HG02970 (cell line): ENCODE data around the gene YBX3.
A peak's percentile ranks its signal among the peaks of the same experiment; 100 is the strongest.
"Not testable (repeated sequence)": the region's sequence is repeated elsewhere in the genome, so short reads cannot be mapped to it uniquely, and the experiment has no call there.

ENCODE experiments used
- ATAC-seq: cut with Tn5 transposase; IDR thresholded peaks from one replicate; pipeline ENCODE4 v1.9.1; 2021; ENCODE audit warnings: mild to moderate bottlenecking, moderate library complexity, moderate number of reproducible peaks; ENCODE audit not compliant: unreplicated experiment, low FRiP score

YBX3 gene

DNA sequence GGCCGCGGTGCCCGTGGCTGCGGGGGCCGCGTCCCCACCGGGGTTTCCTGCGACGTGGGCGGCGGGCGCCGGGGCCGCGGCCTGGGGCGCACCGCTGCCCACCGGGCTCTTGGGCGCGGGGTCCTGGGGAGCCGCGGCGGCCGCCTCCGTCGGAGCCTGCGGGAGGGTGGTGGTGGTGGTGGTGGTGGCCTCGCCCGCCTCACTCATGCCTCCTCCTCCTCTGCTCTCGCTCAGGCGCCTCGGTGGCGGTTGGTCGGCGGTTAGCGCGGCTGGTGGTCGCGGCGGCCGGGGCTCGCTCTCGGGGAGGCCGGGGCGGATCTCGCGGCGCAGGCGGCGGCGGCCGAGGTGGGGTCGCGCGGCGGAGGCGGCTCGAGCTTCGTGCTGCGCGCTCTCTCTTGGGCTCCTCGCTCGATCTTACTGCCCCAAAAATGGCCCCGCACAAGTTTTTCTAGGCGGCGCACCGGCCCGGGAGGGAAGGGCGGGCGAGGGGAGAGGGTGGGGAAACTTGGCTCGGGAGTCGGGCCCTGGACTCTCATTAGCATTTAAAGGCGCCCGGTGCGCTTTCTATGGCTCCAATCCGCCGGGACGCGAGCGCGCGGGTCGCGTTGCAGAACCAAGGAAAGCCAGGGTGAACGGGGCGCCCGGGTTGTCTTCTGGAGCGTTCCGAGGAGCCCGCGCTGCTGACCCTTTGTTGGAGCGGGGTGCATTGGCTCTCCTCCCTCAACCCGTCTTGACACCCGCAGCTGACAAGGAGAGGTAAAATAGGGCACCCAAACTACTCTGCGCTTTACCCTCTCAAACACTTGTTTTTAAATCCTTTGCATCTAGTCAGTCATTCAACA is at the start of gene YBX3:
Gene YBX3, minus strand, starts transcription at position 419 of the 842 bp plus-strand sequence. Its CDS starts 212 bp downstream, at position 207.
- no peak for ATAC-seq

GRCh38 chr12:10771132-10771733 is 48.1 kb upstream of the YBX3 start:
- no peak for ATAC-seq

DNA sequence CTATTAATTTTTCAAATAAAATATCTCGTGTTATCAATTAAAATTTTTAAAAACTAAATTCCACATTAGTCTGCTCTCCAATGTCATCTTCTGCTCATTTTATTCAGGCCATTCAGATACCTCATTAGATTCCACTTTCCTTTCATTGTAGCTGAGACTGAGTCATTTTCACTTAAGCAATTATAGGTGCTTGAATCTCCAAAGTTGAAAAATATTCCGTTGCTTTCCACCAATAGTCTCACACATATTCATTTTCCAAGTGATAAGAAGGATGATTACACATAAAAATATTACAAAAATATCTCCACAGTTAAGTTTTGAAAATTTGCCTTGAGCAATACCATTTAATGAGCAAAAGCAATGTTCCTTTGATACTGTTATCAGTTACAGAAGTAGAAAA is 36.5 kb upstream of the YBX3 start:
- no peak for ATAC-seq

DNA sequence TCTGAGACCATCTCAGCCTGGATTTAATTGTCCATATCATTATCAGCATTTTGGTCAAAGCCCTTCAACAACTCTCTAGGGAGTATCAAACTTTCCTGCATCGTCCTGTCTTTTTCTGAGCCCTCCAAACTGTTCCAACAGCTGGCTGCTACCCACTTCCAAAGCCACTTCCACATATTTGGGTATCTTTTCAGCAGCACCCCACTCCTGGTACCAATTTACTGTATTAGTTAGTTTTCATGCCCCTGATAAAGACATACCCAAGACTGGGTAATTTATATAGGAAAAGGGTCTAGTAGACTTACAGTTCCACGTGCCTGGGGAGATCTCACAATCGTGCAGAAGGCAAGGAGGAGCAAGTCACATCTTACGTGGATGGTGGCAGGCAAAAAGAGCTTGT is 33.1 kb upstream of the YBX3 start:
- ATAC-seq, result no peak

DNA sequence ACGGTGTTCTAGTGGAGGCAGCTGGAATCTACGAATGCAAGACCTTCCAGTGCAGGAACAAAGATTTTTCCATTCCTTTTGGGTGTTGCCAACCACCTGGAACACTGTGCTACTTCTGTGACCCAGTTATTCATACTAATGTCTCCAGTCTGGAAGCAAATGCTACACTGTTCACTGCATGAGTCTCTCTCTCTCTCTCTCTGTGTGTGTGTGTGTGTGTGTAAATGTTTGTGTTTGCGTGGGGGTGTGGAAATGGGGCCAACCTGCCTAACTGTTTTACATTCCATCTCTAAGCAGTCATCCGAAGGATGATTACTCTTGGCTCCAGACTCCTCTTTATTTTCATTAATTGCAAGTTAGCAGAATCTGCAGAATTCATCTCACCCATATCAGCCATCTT is 29.9 kb upstream of the YBX3 start:
- no peak for ATAC-seq

GRCh38 chr12:10750385-10750727 is 27.2 kb upstream of the YBX3 start:
- ATAC-seq, result no peak

DNA sequence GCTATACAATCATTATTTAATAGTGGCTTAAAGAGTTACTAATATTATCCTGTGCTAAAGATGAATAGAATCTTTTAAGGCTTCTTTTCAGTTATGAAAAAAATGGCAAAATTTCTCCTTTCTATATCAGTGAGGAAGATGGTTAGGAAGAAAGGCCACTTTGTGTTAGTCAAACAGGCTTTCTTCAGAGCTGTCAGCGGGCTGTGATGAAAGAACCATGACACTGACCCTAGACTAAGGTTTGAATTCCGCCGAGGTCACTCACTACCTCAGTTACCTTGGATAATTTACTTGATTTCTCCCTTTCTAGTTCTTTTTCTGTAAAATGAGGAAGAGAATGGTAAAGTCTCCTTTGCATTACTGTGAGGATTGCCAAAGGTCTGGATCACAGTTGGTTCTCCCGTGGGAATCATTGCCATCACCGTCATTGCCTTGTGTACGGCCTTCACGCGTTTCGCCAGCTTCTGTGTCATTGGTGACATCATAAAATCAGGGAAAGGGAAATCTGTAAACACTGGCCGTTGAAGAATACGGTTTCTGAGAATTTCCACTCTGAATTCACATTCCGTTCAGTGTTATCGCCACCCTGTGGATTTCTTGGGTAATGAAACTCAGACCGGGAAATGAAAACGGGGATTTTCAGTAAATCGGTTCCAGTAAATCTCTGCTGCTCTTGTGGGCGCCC is 26.7 kb upstream of the YBX3 start:
- ATAC-seq, result peak; percentile 72

DNA sequence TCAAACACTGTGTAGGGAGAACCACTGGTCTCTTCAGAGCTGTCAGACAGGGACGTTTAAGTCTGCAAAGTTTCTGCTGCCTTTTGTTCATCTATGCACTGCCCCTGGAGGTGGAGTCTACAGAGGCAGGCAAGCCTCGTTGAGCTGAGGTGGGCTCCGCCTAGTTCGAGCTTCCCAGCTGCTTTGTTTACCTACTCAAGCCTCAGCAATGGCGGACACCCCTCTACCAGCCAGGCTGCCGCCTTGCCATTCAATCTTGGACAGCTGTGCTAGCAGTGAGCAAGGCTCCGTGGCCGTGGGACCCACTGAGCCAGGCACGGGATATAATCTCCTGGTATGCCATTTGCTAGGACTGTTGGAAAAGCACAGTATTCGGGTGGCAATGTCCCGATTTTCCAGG is 24.6 kb upstream of the YBX3 start:
- no peak for ATAC-seq

- ATAC-seq, result not testable (repeated sequence)
These were observed 20.3 kb upstream of the YBX3 start for GRCh38 chr12:10743420-10743819.

DNA sequence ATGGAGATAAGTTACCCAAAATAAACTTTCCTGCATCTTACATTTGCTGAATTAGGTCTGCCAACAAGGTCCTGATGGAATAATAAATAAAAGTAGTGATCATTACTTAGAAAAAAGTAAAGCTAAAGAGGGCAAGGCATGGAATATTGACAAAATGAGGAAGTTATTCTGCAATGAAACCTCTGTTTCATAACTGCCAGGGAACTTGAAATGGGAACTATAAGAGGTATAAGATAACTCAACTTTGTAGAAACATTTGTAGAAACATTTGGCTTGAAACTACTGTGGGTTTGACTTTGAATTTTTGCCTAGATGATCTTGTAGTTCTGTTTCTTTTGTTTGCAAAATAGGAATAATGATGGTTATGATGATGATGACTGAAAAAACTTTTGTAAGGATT is 18.7 kb upstream of the YBX3 start:
- no peak for ATAC-seq

GRCh38 chr12:10740182-10740581 is 17.1 kb upstream of the YBX3 start:
- no peak for ATAC-seq

- ATAC-seq, result no peak
These were observed 16.3 kb upstream of the YBX3 start for GRCh38 chr12:10739157-10740118.

GRCh38 chr12:10737249-10737648 is 14.1 kb upstream of the YBX3 start:
- no peak for ATAC-seq

DNA sequence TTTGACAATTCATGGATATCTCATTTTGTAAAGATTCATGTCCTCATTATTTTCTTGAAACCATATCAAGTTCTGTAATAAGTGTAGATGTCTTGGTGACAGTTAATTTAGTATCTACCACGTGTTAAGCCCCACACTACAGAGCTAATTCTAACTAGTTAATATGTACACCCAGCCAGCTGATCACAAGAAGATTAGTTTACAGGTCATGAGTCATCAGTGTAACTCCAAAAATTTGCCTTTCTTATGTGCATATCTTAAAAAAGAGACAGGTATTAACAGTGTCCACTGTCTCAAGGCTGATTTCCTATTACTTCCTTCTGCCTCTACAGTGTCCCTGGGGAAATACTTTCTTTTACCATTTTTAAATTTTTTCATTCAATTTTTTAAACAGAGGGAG is 13.3 kb upstream of the YBX3 start:
- no peak for ATAC-seq

DNA sequence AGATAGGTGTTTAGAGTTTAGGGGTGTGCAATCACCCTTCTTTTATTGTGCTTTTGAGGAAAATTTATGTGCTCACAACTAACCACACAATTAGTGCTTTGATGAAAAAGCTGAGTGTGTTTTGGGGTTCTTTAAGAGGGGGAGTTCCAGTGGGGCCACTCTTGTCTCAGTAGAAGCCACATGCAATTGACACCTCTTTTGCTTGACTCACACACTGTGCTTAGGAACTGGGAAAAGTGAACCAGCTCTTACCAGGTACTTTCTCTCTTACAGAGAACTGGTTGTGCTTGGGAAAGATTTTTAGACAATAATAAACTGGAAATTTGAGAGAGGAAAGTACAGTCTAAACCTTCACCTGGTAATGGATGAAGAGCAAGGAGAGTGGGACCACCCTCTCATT is 12.3 kb upstream of the YBX3 start:
- no peak for ATAC-seq

DNA sequence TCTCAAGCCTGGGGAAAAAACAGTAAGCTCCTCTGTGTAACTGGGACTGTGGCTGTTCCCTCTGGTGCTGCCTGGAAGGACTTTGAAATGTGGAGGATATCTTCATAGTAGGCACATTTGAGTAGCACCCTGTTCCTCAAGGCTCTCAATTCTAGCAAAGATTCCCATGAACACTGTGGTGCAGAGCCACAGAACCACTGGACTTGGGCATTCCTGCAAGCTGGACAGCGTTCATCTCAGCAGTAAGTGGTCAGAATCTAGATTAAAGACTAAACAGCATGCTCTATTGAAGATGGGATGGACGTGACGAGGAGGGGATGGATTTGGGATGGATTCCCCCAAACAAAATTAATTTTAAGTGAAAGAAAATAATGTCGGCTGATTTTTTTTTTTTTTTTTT is 9.4 kb upstream of the YBX3 start:
- ATAC-seq, result no peak

- no peak for ATAC-seq
These were observed 8.9 kb upstream of the YBX3 start for GRCh38 chr12:10732066-10732465.

GRCh38 chr12:10730559-10730958 is 7.4 kb upstream of the YBX3 start:
- no peak for ATAC-seq

DNA sequence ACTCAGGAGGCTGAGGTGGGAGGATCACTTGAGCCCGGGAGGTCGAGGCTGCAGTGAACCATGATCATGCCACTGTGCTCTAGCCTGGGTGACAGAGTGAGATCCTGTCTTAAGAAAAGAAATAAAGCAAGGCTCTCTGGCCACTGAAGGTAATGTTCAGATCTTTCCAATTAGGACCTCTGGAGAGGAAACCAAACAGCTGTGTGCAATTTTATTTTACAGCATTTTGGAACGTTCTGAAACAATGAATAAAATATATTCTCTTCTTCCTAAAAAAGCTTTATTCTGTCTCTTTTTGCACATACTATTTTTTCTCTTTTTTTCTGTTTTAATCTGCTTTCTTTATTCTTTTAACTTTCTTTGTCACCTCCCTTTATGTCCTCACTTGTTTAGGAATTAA is 5.0 kb upstream of the YBX3 start:
- ATAC-seq, result no peak

DNA sequence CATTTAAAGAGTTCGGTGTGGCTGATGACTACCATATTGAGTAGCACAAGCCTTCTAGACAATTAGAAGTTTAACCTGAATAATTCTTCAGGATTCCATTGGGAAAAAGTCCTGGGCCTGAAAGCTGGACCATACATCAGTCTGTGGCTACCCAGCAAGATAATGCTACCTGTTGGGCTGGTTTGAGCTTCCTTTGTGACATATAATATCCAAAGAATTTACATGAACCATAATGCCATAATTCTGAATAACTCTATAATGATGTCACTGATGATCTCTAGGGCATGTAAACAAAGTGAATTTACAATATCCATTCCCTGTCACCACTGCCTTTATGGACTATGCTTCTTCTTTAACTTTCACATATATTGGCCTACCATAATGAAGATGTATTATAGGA is 3.8 kb upstream of the YBX3 start:
- no peak for ATAC-seq

DNA sequence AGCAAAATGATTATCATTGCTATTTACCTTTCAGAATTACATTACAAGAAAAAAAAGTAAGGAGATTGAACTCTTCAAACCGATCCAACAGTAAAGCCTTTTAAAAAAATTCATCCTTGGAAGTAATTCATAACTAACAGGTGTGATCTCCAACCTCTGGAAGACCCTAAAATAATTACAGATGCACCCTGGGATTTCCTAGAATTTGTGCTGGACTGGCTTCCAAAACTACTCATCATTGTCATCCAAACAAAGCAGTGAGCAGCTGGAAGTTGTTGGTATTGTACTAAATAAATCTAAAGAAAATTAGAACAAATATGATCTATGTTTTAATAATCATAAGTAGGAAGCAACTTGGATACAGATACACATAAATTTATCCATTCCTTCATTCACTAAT is 1.9 kb upstream of the YBX3 start:
- no peak for ATAC-seq
